Neural cell (in vitro differentiated cells): ENCODE measurements around the gene MAGEA6. TPM values are rescaled to one million over a fixed set of nuclear protein-coding genes. Genes with fewer than 3 reads are reported as not detected.

Source experiments
- H2AFZ ChIP-seq: fragments of 200-600, 300-800 bp; sonication (generic), shearing (Covaris generic); 2 replicates; pipeline ENCODE4 v1.6.0; 2014; ENCODE audit warnings: low read depth, mild to moderate bottlenecking, antibody characterized with exemption, low read length, moderate library complexity
- H3F3A ChIP-seq: fragments of 200-600 bp; shearing (Covaris generic); 2 replicates; pipeline ENCODE4 v1.6.1; 2016; ENCODE audit warnings: mild to moderate bottlenecking, moderate library complexity, mixed read lengths, antibody characterized with exemption, low read length; ENCODE audit not compliant: insufficient read depth, poor library complexity, severe bottlenecking
- H3K27ac ChIP-seq: fragments of 200-600, 300-800 bp; sonication (generic), shearing (Covaris generic); 2 replicates; pipeline ENCODE4 v1.5.1; 2014; ENCODE audit warnings: mild to moderate bottlenecking, low read length, moderate library complexity
- H3K27me3 ChIP-seq: fragments of 300-800, 200-600 bp; sonication (generic), shearing (Covaris generic); 2 replicates; pipeline ENCODE4 v1.6.0; 2014; ENCODE audit warnings: mild to moderate bottlenecking, low read depth, low read length, moderate library complexity; ENCODE audit not compliant: insufficient read depth
- H3K36me3 ChIP-seq: fragments of 300-800, 200-600 bp; sonication (generic), shearing (Covaris generic); 2 replicates; pipeline ENCODE4 v1.5.1; 2014; ENCODE audit warnings: mild to moderate bottlenecking, antibody characterized with exemption, low read length, moderate library complexity; ENCODE audit not compliant: insufficient read depth
- H3K4me2 ChIP-seq: fragments of 300-800, 200-600 bp; sonication (generic), shearing (Covaris generic); 2 replicates; pipeline ENCODE4 v1.6.0; 2014; ENCODE audit warnings: mild to moderate bottlenecking, low read length
- H3K4me3 ChIP-seq: fragments of 300-800, 200-600 bp; sonication (generic), shearing (Covaris generic); 2 replicates; pipeline ENCODE4 v1.5.1; 2014; ENCODE audit warnings: mild to moderate bottlenecking, low read length, moderate library complexity
- H3K79me2 ChIP-seq: fragments of 200-600 bp; shearing (Covaris generic); replicated peaks from 2 replicates; pipeline ENCODE4 v1.6.0; 2014; ENCODE audit warnings: mild to moderate bottlenecking, low read length, moderate library complexity; ENCODE audit not compliant: insufficient read depth
- H3K9ac ChIP-seq: fragments of 300-800, 200-600 bp; sonication (generic), shearing (Covaris generic); 2 replicates; pipeline ENCODE4 v1.6.1; 2016; ENCODE audit warnings: mild to moderate bottlenecking, low read length, mixed read lengths
- H3K9me2 ChIP-seq: fragments of 200-600 bp; shearing (Covaris generic); 2 replicates; pipeline ENCODE4 v1.6.1; 2016; ENCODE audit warnings: mild to moderate bottlenecking, low read length, mixed read lengths; ENCODE audit not compliant: insufficient read depth
- H3K9me3 ChIP-seq: fragments of 200-600, 300-800 bp; sonication (generic), shearing (Covaris generic); 2 replicates; pipeline ENCODE4 v1.6.1; 2016; ENCODE audit warnings: mild to moderate bottlenecking, mixed run types, low read length, moderate library complexity, mixed read lengths
- H4K20me1 ChIP-seq: fragments of 200-600 bp; shearing (Covaris generic); 2 replicates; pipeline ENCODE4 v1.6.1; 2016; ENCODE audit warnings: mild to moderate bottlenecking, mixed run types; ENCODE audit not compliant: insufficient read depth
- CTCF ChIP-seq: fragments of 450-650 bp; IDR thresholded peaks from 2 replicates; pipeline ENCODE4 v1.5.1; 2014; ENCODE audit warnings: antibody characterized with exemption, mild to moderate bottlenecking, moderate library complexity; ENCODE audit not compliant: poor library complexity, severe bottlenecking
- EP300 ChIP-seq: fragments of 450-650 bp; conservative IDR thresholded peaks from 2 replicates; pipeline ENCODE4 v1.6.1; 2014; ENCODE audit warnings: antibody characterized with exemption, mild to moderate bottlenecking, moderate library complexity; ENCODE audit not compliant: poor library complexity, severe bottlenecking
- EZH2 ChIP-seq: fragments of 200-600, 300-800 bp; shearing (Covaris generic), sonication (generic); IDR thresholded peaks from 2 replicates; pipeline ENCODE4 v1.6.1; 2014; ENCODE audit warnings: antibody characterized with exemption, low read length, borderline replicate concordance, mild to moderate bottlenecking; ENCODE audit not compliant: insufficient read depth, poor library complexity, severe bottlenecking
- MXI1 ChIP-seq: fragments of 450-650 bp; conservative IDR thresholded peaks from 2 replicates; pipeline ENCODE4 v1.6.1; 2014; ENCODE audit warnings: antibody characterized with exemption, mild to moderate bottlenecking; ENCODE audit not compliant: poor library complexity, severe bottlenecking
- POLR2AphosphoS5 ChIP-seq: IDR thresholded peaks from 2 replicates; pipeline ENCODE4 v1.6.1; 2012
- RAD21 ChIP-seq: fragments of 450-650 bp; conservative IDR thresholded peaks from 2 replicates; pipeline ENCODE4 v1.6.1; 2014; ENCODE audit warnings: antibody characterized with exemption, mild to moderate bottlenecking, moderate library complexity
- REST ChIP-seq: IDR thresholded peaks from 2 replicates; pipeline ENCODE4 v1.6.1; 2012; ENCODE audit warnings: borderline replicate concordance
- SMC3 ChIP-seq: fragments of 450-650 bp; conservative IDR thresholded peaks from 2 replicates; pipeline ENCODE4 v1.6.1; 2014; ENCODE audit warnings: antibody characterized with exemption, mild to moderate bottlenecking, moderate library complexity; ENCODE audit not compliant: poor library complexity
- TAF1 ChIP-seq: IDR thresholded peaks from 2 replicates; pipeline ENCODE4 v1.6.1; 2012; ENCODE audit warnings: low read depth
- polyA plus RNA-seq: library from polyadenylated mRNA; depleted of rRNA; stranded (reverse); fragments of >200 nt; gene quantifications from 2 replicates; pipeline ENCODE4 v1.2.3, GENCODE V29; 2014

MAGEA6 gene
- polyA plus RNA-seq, 1 donor from 2014 or later = not detected

GRCh38 chrX:152813206-152813605, 43.7 kb upstream of the MAGEA6 start:
- TF ChIP-seq POLR2AphosphoS5 (no peak), SMC3 (no peak), CTCF (no peak), REST (no peak), MXI1 (no peak), TAF1 (no peak), RAD21 (no peak), EZH2 (no peak), EP300 (no peak)
- no peaks in the 10 kb centered on the region for H3K36me3 ChIP-seq
- no peaks in the 10 kb centered on the region for H3K79me2 ChIP-seq
- no peaks in the 10 kb centered on the region for H3K9me3 ChIP-seq
- no peak overlapping the region for H2AFZ ChIP-seq
- no peak overlapping the region for H3K4me2 ChIP-seq
- no peaks in the 10 kb centered on the region for H4K20me1 ChIP-seq
- H3K9me2 ChIP-seq = no peaks in the 10 kb centered on the region
- H3K4me3 ChIP-seq = no peak overlapping the region
- no peaks in the 10 kb centered on the region for H3K27me3 ChIP-seq
- H3K27ac ChIP-seq = peak overlapping the region; percentile 47
- H3F3A ChIP-seq = no peaks in the 10 kb centered on the region
- H3K9ac ChIP-seq = peak overlapping the region; percentile 16

GRCh38 chrX:152810403-152810802, 40.9 kb upstream of the MAGEA6 start:
- no peaks in the 10 kb centered on the region for H3K79me2 ChIP-seq
- TF ChIP-seq CTCF (peak; percentile 18), SMC3 (peak; percentile 28), MXI1 (peak; percentile 55), RAD21 (peak; percentile 46), POLR2AphosphoS5 (peak; percentile 51), REST (peak; percentile 60), TAF1 (no peak), EP300 (peak; percentile 88), EZH2 (no peak)
- no peaks in the 10 kb centered on the region for H3K27me3 ChIP-seq

More at GRCh38 chrX:152810403-152810802, 40.9 kb upstream of the MAGEA6 start:
- Histone ChIP-seq H3K9ac (peak overlapping the region; percentile 60), H3K9me2 (no peaks in the 10 kb centered on the region), H3K36me3 (no peaks in the 10 kb centered on the region), H3K9me3 (no peaks in the 10 kb centered on the region), H3K4me2 (peak overlapping the region; percentile 59), H3K4me3 (peak overlapping the region; percentile 56), H2AFZ (no peak overlapping the region), H3K27ac (peak overlapping the region; percentile 95), H4K20me1 (no peaks in the 10 kb centered on the region), H3F3A (no peaks in the 10 kb centered on the region)
